Pulmonary artery endothelial cell (primary cell): ENCODE results near the gene PIP4K2A. TPM values are rescaled to one million over a fixed set of nuclear protein-coding genes. Genes with fewer than 3 reads are reported as not detected.

Experiments
- DNase-seq: peaks from one replicate; pipeline ENCODE4 v3.0.0-alpha.2; 2011; ENCODE audit warnings: low read depth, low spot score
- total RNA-seq: library from RNA; depleted of rRNA; stranded (reverse); fragments of >200 nt; gene quantifications from 2 replicates; pipeline ENCODE4 v1.2.3, GENCODE V29; 2014

PIP4K2A gene
- total RNA-seq, 1 donor from 2014 or later, result 18.4 TPM

DNA sequence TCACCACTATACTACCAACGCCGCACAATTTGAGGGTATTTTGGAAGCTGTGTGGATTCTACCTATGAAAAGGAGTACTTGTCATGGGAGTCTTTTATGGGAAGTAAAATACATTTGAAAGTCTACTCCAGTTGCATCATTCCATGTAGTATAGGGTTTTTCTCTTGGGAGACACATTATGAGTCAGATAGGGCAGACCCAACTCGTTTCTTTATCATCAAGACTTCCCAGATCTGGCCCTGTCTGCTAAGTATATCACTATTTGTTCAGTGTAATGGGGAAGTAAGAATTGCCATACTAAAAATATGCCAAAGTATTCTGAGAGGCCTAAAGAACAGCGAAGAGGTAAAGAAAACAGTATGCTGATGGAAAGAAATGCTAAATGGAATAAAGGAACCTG is 224.9 kb downstream of the PIP4K2A start:
- DNase-seq, result no peak

GRCh38 chr10:22486431-22486830 is 227.9 kb downstream of the PIP4K2A start:
- DNase-seq, result no peak

Other genes with a start within 250 kb of the PIP4K2A start
- gene ARMC3, start 213.5 kb upstream of the PIP4K2A start, total RNA-seq, result not detected in 2 replicates